Measurements from ENCODE around the gene PPM1H. TPM values are rescaled to one million over a fixed set of nuclear protein-coding genes. Genes with fewer than 3 reads are reported as not detected.
A peak's percentile ranks its signal among the peaks of the same experiment; 100 is the strongest.

Gene PPM1H
- total RNA-seq, 1 experiment from 2014 or later = 37.1 TPM

DNA sequence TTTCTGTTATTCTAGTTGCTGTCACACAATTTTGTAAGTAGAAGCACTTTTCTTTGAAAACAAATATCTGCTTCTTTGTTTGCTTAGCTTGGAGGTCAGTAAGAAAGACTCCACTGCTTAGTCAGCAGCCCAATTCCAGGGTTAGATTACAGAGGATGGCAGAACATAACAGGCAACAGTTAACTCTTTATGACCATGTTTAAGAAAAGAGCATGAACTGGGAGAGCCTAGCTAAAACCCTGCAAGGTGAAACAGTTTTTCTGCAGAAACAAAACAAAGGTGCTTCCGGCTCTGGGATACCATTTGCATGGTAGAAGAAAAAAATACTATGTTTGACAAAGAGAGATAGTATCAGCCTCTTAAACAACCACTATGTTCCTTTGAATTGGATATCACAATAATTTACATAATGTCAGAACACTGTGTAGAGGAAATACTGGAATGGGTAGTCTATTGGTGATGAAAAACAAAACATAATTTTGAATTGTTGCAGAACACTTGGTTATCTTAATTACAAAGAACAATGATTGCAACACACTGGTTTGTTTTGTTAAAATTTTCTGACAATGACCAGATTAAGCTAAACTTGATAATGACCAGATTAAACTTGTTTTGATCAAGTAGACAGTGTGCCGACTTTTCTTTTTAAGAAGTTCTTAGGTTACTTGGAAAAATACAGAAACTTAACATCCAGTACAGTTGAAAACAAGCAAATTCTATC is 22.4 kb upstream of the PPM1H start:
- CTCF ChIA-PET = interaction anchor here (0.8 to 1.3 kb wide), 3 partner anchors 23 to 194 kb away, joined by 3 read pairs; no protein-coding TSS in a partner anchor
- Mint-ChIP-seq H3K27me3 (ENCODE audit: low read depth) (peaks cover 33% of the 10 kb centered on the region), H3K4me1 (peaks cover 34% of the 10 kb centered on the region), H3K4me3 (peak overlapping the region; percentile 40), H3K9me3 (no peaks in the 10 kb centered on the region), H3K36me3 (no peaks in the 10 kb centered on the region), H3K27ac (peak overlapping the region; percentile 99)
- POLR2A ChIA-PET = no interaction called here
- ATAC-seq (peak; percentile 87), DNase-seq (ENCODE audit: low spot score) (no peak)
- no peak for TF ChIP-seq SP1 (CRISPR knock-in tag; conservative IDR thresholded peaks at IDR 0.05)
- no peak for TF ChIP-seq ATF1 (CRISPR knock-in tag; IDR thresholded peaks at IDR 0.05)
- TF ChIP-seq RORB (CRISPR knock-in tag; IDR thresholded peaks at IDR 0.05) = no peak
- no peak for TF ChIP-seq RELA (CRISPR knock-in tag; IDR thresholded peaks at IDR 0.05; ENCODE audit: borderline replicate concordance)
- TF ChIP-seq, protein P1, sequence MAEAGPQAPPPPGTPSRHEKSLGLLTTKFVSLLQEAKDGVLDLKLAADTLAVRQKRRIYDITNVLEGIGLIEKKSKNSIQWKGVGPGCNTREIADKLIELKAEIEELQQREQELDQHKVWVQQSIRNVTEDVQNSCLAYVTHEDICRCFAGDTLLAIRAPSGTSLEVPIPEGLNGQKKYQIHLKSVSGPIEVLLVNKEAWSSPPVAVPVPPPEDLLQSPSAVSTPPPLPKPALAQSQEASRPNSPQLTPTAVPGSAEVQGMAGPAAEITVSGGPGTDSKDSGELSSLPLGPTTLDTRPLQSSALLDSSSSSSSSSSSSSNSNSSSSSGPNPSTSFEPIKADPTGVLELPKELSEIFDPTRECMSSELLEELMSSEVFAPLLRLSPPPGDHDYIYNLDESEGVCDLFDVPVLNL (CRISPR knock-in tag; IDR thresholded peaks at IDR 0.05; ENCODE audit: borderline replicate concordance, low read depth) = no peak
- TF ChIP-seq, protein P2, sequence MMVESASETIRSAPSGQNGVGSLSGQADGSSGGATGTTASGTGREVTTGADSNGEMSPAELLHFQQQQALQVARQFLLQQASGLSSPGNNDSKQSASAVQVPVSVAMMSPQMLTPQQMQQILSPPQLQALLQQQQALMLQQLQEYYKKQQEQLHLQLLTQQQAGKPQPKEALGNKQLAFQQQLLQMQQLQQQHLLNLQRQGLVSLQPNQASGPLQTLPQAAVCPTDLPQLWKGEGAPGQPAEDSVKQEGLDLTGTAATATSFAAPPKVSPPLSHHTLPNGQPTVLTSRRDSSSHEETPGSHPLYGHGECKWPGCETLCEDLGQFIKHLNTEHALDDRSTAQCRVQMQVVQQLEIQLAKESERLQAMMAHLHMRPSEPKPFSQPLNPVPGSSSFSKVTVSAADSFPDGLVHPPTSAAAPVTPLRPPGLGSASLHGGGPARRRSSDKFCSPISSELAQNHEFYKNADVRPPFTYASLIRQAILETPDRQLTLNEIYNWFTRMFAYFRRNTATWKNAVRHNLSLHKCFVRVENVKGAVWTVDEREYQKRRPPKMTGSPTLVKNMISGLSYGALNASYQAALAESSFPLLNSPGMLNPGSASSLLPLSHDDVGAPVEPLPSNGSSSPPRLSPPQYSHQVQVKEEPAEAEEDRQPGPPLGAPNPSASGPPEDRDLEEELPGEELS (CRISPR knock-in tag; IDR thresholded peaks at IDR 0.05) = no peak; the same call in 1 of the 2 replicates
- TF ChIP-seq NFATC4 (CRISPR knock-in tag; IDR thresholded peaks at IDR 0.05) = no peak
- TF ChIP-seq ZNF219 (CRISPR knock-in tag; IDR thresholded peaks at IDR 0.05; ENCODE audit: borderline replicate concordance) = no peak
- TF ChIP-seq TEAD4 (CRISPR knock-in tag; IDR thresholded peaks at IDR 0.05) = no peak
- no peak for TF ChIP-seq TP53 (CRISPR knock-in tag; IDR thresholded peaks at IDR 0.05)
- TF ChIP-seq, protein P3, sequence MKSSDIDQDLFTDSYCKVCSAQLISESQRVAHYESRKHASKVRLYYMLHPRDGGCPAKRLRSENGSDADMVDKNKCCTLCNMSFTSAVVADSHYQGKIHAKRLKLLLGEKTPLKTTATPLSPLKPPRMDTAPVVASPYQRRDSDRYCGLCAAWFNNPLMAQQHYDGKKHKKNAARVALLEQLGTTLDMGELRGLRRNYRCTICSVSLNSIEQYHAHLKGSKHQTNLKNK (CRISPR knock-in tag; IDR thresholded peaks at IDR 0.05) = no peak
- TF ChIP-seq, protein P4, sequence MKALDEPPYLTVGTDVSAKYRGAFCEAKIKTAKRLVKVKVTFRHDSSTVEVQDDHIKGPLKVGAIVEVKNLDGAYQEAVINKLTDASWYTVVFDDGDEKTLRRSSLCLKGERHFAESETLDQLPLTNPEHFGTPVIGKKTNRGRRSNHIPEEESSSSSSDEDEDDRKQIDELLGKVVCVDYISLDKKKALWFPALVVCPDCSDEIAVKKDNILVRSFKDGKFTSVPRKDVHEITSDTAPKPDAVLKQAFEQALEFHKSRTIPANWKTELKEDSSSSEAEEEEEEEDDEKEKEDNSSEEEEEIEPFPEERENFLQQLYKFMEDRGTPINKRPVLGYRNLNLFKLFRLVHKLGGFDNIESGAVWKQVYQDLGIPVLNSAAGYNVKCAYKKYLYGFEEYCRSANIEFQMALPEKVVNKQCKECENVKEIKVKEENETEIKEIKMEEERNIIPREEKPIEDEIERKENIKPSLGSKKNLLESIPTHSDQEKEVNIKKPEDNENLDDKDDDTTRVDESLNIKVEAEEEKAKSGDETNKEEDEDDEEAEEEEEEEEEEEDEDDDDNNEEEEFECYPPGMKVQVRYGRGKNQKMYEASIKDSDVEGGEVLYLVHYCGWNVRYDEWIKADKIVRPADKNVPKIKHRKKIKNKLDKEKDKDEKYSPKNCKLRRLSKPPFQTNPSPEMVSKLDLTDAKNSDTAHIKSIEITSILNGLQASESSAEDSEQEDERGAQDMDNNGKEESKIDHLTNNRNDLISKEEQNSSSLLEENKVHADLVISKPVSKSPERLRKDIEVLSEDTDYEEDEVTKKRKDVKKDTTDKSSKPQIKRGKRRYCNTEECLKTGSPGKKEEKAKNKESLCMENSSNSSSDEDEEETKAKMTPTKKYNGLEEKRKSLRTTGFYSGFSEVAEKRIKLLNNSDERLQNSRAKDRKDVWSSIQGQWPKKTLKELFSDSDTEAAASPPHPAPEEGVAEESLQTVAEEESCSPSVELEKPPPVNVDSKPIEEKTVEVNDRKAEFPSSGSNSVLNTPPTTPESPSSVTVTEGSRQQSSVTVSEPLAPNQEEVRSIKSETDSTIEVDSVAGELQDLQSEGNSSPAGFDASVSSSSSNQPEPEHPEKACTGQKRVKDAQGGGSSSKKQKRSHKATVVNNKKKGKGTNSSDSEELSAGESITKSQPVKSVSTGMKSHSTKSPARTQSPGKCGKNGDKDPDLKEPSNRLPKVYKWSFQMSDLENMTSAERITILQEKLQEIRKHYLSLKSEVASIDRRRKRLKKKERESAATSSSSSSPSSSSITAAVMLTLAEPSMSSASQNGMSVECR (CRISPR knock-in tag; IDR thresholded peaks at IDR 0.05; ENCODE audit: borderline replicate concordance) = no peak
- no peak for TF ChIP-seq ZNF423 (CRISPR knock-in tag; IDR thresholded peaks at IDR 0.05)
- TF ChIP-seq, protein P5, sequence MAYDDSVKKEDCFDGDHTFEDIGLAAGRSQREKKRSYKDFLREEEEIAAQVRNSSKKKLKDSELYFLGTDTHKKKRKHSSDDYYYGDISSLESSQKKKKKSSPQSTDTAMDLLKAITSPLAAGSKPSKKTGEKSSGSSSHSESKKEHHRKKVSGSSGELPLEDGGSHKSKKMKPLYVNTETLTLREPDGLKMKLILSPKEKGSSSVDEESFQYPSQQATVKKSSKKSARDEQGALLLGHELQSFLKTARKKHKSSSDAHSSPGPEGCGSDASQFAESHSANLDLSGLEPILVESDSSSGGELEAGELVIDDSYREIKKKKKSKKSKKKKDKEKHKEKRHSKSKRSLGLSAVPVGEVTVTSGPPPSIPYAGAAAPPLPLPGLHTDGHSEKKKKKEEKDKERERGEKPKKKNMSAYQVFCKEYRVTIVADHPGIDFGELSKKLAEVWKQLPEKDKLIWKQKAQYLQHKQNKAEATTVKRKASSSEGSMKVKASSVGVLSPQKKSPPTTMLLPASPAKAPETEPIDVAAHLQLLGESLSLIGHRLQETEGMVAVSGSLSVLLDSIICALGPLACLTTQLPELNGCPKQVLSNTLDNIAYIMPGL (CRISPR knock-in tag; IDR thresholded peaks at IDR 0.05) = no peak
- TF ChIP-seq, protein P6, sequence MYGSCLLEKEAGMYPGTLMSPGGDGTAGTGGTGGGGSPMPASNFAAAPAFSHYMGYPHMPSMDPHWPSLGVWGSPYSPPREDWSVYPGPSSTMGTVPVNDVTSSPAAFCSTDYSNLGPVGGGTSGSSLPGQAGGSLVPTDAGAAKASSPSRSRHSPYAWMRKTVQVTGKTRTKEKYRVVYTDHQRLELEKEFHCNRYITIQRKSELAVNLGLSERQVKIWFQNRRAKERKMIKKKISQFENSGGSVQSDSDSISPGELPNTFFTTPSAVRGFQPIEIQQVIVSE (CRISPR knock-in tag; IDR thresholded peaks at IDR 0.05; ENCODE audit: borderline replicate concordance) = no peak
- no peak for TF ChIP-seq SMAD3 (CRISPR knock-in tag; IDR thresholded peaks at IDR 0.05; ENCODE audit: borderline replicate concordance)
- TF ChIP-seq ZNF121 (CRISPR knock-in tag; IDR thresholded peaks at IDR 0.05) = no peak
- no peak for TF ChIP-seq ESRRA (CRISPR knock-in tag; IDR thresholded peaks at IDR 0.05; ENCODE audit: borderline replicate concordance)
- no peak for TF ChIP-seq TEAD1 (CRISPR knock-in tag; IDR thresholded peaks at IDR 0.05)

Data from WTC11 (cell line).